ENCODE data around the gene MTHFR. TPM values are rescaled to one million over a fixed set of nuclear protein-coding genes. Genes with fewer than 3 reads are reported as not detected.

MTHFR gene
- total RNA-seq, 1 experiment from 2014 or later, result 22.6 TPM

- POLR2A ChIA-PET, result interaction anchor here (0.5 kb wide), 1 partner anchor 130 kb away, joined by 3 read pairs; no protein-coding TSS in a partner anchor
These were observed 27.4 kb downstream of the MTHFR start for GRCh38 chr1:11778336-11778735.

More at GRCh38 chr1:11778336-11778735, 27.4 kb downstream of the MTHFR start:
- CTCF ChIA-PET, result interaction anchor here (0.7 to 2.3 kb wide), 2 partner anchors 8 to 130 kb away, joined by 3 to 16 read pairs; no protein-coding TSS in a partner anchor
- Mint-ChIP-seq H3K9me3 (no peaks in the 10 kb centered on the region), H3K27ac (no peak overlapping the region), H3K36me3 (no peaks in the 10 kb centered on the region), H3K4me3 (no peak overlapping the region), H3K27me3 (ENCODE audit: low read depth) (no peaks in the 10 kb centered on the region), H3K4me1 (no peaks in the 10 kb centered on the region)
- no peak for DNase-seq (ENCODE audit: low spot score)
- TF ChIP-seq NFATC4 (CRISPR knock-in tag; IDR thresholded peaks at IDR 0.05), result no peak
- TF ChIP-seq NR2C2 (CRISPR knock-in tag; IDR thresholded peaks at IDR 0.05), result no peak
- no peak for TF ChIP-seq ERG (CRISPR knock-in tag; IDR thresholded peaks at IDR 0.05)
- TF ChIP-seq AFF4 (CRISPR knock-in tag; IDR thresholded peaks at IDR 0.05; ENCODE audit: borderline replicate concordance), result no peak
- TF ChIP-seq E2F5 (CRISPR knock-in tag; IDR thresholded peaks at IDR 0.05), result no peak
- TF ChIP-seq KAT7 (CRISPR knock-in tag; IDR thresholded peaks at IDR 0.05; ENCODE audit: borderline replicate concordance), result no peak
- no peak for TF ChIP-seq TP53 (CRISPR knock-in tag; IDR thresholded peaks at IDR 0.05)
- TF ChIP-seq NFYB (CRISPR knock-in tag; conservative IDR thresholded peaks at IDR 0.05; ENCODE audit: low read depth), result no peak
- no peak for TF ChIP-seq RORB (CRISPR knock-in tag; IDR thresholded peaks at IDR 0.05)
- TF ChIP-seq EMX1 (CRISPR knock-in tag; IDR thresholded peaks at IDR 0.05), result no peak
- TF ChIP-seq ATF6 (CRISPR knock-in tag; IDR thresholded peaks at IDR 0.05), result no peak
- no peak for TF ChIP-seq PRRX2 (CRISPR knock-in tag; IDR thresholded peaks at IDR 0.05)
- no peak for TF ChIP-seq ZNF138 (CRISPR knock-in tag; conservative IDR thresholded peaks at IDR 0.05)
- no peak for TF ChIP-seq GTF2I (CRISPR knock-in tag; conservative IDR thresholded peaks at IDR 0.05)
- no peak for ATAC-seq

Measured in WTC11 (cell line).